Testis (tissue), 2 donors: Measurements from ENCODE around the gene USP32.

ENCODE experiments used
- POLR2A ChIP-seq: fragments of 450-650 bp; IDR thresholded peaks from one replicate; pipeline ENCODE4 v1.6.1; 2017; ENCODE audit warnings: antibody characterized with exemption, mild to moderate bottlenecking, moderate library complexity
- TF ChIP-seq, protein P1 (sequence below), 3 experiments: fragments of 450-650 bp in 2 of 3; fragments of 200-600 bp in 1 of 3; sonication (generic) in 1 of 3; IDR thresholded peaks; one replicate each; pipeline ENCODE4 v1.5.1; 2016 to 2019; ENCODE audit warnings: antibody characterized with exemption in 3 of 3, mild to moderate bottlenecking in 2 of 3, moderate library complexity in 1 of 3

DNA sequence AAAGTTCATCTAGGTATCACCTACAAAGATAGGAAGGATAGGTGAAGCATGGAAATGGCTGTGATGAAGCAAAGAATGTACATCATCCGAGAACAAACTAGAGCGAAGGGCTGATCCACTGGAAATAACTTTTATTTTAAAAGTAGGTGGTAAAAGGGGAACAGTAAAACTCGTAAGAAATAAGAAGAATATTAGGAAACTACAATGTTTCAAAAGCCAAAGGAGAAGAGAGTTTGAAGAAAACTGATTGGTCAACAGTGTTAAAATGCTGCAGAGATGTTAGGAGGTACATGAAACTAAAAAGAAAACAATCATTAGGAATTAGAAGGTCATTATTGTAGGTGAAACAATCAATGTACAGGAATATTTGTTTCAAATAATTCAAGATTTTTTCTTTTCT lies 108.1 kb downstream of the USP32 start:
- TF ChIP-seq, protein P1, sequence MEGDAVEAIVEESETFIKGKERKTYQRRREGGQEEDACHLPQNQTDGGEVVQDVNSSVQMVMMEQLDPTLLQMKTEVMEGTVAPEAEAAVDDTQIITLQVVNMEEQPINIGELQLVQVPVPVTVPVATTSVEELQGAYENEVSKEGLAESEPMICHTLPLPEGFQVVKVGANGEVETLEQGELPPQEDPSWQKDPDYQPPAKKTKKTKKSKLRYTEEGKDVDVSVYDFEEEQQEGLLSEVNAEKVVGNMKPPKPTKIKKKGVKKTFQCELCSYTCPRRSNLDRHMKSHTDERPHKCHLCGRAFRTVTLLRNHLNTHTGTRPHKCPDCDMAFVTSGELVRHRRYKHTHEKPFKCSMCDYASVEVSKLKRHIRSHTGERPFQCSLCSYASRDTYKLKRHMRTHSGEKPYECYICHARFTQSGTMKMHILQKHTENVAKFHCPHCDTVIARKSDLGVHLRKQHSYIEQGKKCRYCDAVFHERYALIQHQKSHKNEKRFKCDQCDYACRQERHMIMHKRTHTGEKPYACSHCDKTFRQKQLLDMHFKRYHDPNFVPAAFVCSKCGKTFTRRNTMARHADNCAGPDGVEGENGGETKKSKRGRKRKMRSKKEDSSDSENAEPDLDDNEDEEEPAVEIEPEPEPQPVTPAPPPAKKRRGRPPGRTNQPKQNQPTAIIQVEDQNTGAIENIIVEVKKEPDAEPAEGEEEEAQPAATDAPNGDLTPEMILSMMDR (IDR thresholded peaks at IDR 0.05), result no peak
- TF ChIP-seq POLR2A, result no peak
